HG02759 (cell line): ENCODE measurements around the gene PRDX2.

Experiments
- ATAC-seq: cut with Tn5 transposase; IDR thresholded peaks from one replicate; pipeline ENCODE4 v1.9.1; 2021; ENCODE audit warnings: mild to moderate bottlenecking, moderate library complexity; ENCODE audit not compliant: unreplicated experiment

Gene PRDX2

GRCh38 chr19:12756150-12756883 is 45.3 kb downstream of the PRDX2 start:
- no peak for ATAC-seq

- no peak for ATAC-seq
Observed at GRCh38 chr19:12754465-12755196, 47.0 kb downstream of the PRDX2 start.

- no peak for ATAC-seq
Observed at GRCh38 chr19:12752056-12752781, 49.4 kb downstream of the PRDX2 start.

GRCh38 chr19:12751635-12752034 is 50.0 kb downstream of the PRDX2 start, which contains the start of gene BEST2:
BEST2 (plus strand) TSS chr19:12751791; CDS start chr19:12752593, 802 bp downstream.
- ATAC-seq: no peak

- no peak for ATAC-seq
Observed at GRCh38 chr19:12750851-12751250, 50.7 kb downstream of the PRDX2 start.

- ATAC-seq: no peak
Observed at GRCh38 chr19:12749938-12750521, 51.6 kb downstream of the PRDX2 start.

- no peak for ATAC-seq
Observed at GRCh38 chr19:12748489-12748888, 53.1 kb downstream of the PRDX2 start.
